Measurements from ENCODE around the gene DRD4.

DRD4 gene

DNA sequence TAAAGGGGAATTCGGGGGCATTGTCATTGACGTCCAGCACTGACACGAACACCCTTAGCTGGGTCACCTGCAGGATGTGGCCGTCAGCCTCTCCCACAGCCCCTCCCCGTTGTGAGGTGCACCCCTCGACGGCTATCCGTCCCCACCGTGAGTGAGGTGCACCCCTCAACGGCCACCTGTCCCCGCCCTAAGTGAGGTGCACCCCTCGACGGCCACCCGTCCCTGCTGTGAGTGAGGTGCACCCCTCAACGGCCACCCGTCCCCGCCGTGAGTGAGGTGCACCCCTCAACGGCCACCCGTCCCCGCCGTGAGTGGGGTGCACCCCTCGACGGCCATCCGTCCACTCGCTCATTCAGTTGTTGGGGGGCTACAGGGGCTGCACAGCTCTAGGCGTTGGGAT, 15.2 kb upstream of the DRD4 start:
- no peak for DNase-seq (ENCODE audit: low read depth)

DNA sequence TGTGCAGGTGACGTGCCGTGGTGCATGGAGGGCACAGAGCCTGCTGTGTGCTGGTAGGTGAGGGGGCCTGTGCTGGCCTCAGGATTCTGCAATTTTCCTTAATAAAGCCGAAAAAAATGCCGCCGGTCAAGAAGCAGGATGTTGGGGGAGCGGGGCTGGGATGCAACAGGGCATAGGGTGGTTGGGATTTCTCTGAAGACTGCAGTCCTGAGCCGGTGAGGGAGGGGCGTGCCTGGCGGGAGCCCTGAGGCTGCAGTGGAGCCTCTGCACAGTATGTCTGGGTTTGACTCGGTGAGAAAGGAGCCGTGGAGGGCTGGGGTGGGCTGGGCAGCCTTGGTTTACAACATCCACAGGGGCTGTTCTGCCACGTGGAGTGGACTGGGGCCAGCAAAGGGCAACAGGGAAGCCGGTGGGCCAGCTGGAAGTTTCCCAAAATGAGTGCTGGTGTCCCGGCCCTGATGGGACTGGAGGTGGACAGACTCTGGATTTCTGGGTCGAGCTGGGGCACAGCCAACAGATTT, 13.7 kb upstream of the DRD4 start:
- no peak for DNase-seq (ENCODE audit: low read depth)

DNA sequence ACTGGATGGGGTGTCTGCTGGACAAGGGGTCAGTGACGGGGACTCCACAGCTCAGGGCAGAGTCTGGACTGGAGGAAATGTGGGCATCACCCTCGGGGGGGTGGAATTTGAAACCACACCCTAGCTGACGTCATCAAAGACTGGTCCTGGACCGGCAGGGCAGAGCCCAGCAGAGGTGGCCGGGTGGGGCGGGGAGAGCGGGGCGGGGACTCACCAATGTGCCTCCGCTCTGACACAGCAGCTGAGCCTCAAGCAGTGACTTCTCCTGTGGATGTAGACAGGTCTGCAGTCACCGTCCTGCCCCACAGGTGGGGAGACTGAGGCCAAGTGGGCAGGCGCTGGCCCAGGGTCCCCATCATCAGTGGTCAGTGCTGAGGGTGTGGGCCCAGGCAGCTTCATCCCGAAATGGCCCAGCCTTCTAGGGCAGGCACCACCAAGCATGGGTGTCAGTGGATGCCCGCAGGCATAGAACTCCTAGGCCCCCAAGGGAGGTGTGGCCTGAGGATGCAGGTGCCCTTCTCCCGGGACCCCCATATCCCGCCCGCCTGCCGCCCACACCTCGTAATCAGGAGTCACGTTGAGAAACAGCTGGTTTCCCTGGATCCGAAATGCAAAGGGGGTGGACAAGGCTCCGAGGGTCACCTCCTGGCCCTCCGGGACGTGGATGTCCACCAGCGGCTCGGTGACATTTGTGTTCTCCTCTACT, 12.9 kb upstream of the DRD4 start:
- no peak for DNase-seq (ENCODE audit: low read depth)

DNA sequence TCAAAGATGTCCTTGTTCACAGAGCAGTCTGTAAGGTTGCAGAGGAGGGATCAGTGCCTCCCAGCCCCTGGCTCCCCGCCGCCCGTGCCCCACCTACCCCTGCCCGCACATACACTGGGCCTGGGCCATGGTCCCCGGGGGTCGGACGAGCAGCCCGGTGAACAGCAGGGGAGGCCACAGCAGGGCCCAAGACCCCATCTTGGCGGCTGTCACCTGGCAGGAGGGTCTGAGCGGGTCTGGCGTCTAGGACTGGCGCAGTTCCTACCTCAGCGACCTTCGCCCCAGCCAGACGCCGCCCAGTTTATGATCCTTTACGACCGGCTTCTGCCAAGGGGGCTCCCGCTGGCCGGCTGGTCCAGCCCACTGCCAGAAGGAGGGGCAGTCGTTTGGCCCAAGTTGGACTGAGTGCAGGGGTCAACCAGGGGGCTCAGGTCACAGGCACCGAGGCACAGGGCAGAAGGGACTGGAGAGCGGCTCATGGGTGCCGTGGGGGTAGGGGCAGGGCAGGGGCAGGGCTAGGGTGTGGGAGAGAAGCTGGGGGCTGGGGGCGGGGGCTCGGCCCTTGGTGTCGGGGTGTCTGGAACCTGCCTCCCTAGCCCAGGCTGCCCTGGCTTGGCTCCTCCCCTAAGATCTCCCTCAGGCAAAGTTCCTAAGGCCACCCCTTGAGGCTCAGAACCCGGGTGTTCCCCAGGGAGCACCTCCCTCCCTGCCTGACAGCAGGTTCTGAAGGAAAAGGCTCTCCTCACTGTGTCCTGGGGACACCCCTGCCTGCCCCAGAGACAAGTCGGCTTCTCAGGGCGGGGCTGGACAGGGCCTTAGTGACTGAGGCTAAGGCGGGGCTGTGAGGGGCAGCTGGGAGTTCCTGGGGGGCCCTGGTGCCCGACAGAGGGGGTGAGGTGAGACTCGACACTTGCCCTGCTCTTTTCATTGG, 12.1 kb upstream of the DRD4 start, which contains the start of gene CDHR5:
Gene CDHR5 (minus strand): TSS at position 251 of the 931 bp plus-strand sequence. CDS start 53 bp downstream, at position 198.
- no peak for DNase-seq (ENCODE audit: low read depth)

DNA sequence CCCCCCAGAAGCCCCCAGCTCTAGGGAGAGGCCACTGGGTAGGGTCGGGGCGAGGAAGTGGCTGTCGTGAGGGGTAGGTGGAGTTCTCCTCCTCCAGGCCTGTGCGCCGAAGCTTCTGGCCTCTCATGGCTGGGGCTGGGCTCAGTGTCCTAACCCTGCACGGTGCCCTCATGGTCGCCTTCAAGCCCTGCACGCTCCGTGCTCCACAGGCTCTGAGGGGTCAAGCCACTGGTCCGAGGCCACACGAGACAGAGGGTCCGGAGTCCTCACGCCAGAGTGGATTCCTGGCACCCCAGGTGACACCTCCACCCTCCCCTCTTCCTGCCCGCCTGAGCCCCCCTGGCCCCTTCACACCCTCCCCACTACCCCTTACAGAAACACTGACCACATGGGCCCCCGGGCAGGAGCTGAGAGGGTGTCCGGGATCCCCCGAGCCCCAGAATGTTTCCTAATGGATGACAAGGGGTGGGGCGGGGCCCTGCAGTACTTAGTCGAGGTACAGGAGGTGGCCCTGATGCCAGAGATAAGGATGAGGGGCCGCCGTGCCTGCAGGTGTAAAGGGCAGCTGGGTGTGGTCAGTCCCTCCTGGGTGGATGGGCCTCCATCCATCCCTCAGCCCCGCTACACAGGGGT, 11.3 kb upstream of the DRD4 start:
- DNase-seq (ENCODE audit: low read depth): no peak

DNA sequence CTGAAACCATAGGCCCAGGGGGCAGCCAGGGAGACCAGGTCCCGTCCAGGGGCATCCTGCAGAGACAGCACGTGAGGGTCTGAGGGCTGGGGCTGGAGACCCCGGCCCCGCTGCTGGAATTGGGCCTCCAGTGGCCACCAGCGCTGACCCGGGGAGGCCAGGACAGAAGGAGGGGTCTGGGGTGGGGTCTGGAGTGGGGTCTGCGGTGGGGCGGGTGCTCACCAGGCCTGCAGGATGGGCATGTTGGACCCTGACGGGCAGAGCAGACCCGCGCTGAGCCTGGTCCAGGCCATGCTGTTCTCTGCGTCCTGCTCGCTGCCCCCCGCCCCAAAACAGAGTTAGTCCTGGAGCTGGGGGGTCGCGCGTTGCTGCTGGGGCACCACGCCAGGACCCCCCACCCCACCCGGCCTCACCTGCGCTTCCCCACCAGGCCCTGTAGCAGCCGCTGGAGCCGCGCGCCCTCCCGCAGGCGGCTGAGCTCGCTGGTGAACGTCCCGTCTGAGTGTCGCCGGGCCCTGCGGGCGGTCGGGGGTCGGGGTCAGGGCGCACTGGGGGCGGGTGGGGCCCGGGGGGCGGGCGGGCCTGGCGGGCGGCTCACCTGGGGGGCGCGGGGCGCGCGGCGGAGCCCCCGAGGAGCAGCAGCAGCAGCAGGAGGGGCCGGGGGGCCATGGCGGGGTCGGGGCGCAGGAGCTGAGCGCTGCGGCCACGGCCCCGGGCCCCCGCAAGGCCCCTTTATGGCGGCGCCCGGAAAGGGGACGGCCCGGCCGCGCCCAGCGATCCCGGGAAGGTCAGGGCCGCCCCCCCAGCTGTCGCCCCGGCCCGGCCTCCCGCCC, 10.4 kb upstream of the DRD4 start, which contains the start of gene SCT:
Gene SCT (minus strand): TSS at position 707 of the 833 bp plus-strand sequence. CDS start 38 bp downstream, at position 669.
- DNase-seq (ENCODE audit: low read depth): no peak

DNA sequence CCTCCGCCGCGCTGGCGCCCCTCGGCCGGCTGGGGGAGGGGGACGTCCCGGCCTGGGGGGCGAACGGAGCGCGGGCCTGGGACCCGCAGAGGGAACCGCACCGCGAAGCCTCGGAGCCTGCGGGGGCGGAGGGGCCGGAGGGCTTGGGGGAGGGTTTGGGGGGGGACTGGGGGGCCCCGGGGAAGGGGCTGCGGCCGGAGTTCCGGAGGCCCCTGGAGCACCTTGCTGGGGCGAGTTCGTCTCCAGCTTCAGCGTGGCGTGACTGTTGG, 9.8 kb upstream of the DRD4 start:
- no peak for DNase-seq (ENCODE audit: low read depth)

DNA sequence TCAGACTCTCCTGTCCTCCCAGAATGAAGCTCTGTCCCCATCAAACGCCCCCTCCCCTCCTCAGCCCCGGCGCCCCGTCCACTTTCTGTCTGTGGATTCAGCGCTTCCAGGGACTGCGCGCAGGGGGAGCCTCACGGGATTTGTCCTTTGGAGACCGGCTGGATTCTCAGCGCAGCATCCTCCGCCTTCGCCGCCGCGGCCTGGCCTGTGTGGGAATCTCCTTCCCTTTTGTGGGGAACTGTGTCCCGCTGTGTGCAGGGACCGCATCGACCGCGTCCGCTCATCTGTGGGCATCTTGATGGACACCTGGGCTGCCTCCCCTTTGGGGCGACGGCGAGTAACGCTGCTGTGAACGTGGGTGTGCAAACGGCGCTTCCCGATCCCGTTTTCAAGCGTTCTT, 9.0 kb upstream of the DRD4 start:
- DNase-seq (ENCODE audit: low read depth): no peak

DNA sequence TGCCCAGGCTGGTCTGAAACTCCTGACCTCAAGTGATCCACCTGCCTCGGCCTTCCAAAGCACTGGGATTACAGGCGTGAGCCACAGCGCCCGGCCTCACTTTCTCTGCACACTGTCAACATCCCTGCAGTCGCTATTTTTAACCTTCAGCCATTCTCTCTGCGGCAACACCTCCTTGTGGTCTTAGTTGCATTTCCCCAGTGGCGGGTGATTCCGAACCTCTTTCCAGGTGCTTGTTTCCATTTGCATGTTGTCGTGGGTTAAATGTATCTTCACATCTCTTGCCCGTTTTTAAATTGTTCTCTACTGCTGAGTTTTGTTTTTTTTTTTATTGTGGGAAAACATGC, 7.9 kb upstream of the DRD4 start:
- no peak for DNase-seq (ENCODE audit: low read depth)

DNA sequence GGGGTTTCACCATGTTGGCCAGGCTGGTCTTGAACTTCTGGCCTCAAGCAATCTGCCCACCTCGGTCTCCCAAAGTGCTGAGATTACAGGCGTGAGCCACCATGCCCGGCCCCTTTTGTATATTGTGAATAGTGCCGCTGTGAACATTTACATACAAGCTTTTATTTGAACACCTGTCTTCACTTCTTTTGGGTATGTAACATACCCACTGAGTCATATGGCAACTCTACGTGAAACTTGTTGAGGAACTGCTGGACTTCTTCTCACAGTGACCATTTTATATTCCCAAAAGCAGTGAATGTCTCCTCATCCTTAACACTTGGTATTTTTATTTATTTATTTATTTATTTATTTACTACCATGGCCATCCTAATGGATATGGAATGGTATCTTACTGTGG, 6.2 kb upstream of the DRD4 start:
- no peak for DNase-seq (ENCODE audit: low read depth)

DNA sequence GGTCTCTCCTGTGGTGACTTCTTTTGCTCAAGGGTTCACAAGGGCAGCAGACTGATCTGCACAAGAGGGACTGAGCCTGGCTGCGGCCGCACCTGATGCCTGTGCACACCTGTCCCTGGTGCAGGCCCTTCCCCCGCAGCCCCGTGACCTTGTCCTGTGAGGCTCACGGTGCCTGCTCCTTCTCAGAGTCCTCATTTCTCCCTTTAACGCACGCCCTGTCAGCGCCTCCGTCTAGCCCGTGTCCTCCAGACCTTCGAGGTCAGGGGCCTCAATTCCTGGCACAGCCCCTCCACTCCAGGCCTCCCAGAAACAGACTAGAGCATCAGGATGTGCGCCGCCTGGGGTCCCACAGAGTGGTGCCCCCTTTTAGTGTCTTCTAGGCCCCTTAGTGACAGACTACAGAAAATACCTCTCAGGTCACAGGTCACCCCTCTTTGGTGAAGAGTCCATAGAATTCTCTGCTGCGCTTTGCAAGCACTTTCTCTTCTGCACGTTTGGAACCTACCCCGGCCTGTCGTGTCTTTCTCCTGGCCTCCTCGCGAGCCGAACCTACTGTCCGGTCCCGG, 1.0 kb upstream of the DRD4 start:
- no peak for DNase-seq (ENCODE audit: low read depth)

DNA sequence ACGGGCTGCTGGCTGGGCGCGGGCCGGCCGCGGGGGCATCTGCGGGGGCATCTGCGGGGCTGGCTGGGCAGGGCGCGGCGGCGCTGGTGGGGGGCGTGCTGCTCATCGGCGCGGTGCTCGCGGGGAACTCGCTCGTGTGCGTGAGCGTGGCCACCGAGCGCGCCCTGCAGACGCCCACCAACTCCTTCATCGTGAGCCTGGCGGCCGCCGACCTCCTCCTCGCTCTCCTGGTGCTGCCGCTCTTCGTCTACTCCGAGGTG, 194 bp downstream of the DRD4 start:
- DNase-seq (ENCODE audit: low read depth): no peak

DNA sequence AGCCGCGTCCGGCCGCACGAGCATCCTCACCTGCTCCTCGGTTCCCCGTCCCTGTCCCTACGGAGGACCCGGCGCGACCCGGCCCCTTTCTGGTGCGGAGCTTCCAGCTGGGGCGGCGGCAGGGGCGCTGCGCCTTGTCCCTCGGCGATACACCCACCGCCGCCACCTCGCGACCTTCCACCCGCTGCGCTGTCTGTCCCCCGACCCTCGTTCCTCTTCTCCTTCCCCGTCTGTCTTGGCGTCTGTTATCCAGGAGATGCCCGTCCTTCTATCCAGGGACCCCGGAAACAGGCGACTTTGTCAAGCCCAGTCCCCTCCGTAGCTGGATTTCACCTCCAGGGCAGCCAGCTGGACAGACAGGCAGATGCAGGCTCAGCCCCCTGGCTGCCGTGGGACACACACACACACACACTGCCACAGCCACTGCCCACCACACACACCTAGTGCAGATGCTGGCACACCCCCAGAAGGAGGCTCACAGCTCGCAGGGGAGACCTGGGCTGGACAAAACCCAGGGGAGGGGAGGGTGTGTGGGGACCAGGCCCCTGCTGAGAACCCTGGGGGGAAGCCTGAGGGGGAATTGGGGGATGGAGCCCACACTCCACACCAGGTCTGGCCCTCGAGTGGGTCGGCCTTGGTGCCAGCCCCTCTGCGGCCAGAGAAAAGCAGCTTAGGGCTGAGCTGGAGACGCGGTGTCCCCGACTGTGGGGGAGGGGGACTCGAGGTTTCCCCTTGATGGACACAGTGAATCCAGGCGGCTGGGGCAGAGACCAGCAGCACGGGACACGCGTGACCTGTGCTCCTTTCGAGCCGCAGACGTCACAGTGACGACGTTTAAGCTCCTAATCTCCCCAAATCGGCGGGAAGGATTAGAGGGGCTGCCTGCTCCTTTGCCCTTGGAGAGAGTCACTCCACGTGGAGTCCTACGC, 788 bp downstream of the DRD4 start:
- DNase-seq (ENCODE audit: low read depth): no peak

DNA sequence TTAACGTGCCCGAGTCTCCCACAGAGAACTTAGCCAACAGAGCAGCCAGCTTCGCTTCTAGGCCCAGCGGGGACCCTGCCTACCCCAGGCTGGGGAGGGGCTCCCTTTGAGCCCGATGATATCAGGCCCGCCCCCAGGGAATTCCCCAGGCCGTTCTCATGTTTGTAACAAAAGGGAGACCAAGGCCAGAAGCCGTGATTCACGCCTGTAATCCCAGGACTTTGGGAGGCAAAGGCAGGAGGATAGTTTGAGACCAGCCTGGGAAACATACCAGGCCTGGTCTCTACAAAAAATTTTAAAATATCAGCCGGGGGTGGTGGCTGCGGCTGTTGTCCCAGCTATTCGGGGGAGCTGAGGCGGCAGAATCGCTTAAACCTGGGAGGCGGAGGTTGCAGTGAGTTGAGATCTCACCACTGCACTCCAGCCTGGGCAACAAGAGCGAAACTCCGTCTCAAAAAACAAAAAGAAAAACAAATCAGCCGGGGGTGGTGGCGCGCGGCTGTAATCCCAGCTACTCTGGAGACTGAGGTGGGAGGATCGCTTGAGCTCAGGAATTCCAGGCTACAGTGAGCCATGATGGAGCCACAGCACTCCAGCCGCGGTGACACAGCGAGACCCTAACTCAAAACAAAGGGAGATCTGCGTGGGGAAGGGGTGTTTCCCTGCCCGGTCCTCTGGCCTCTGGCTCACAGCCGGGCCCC, 1.7 kb downstream of the DRD4 start:
- no peak for DNase-seq (ENCODE audit: low read depth)

DNA sequence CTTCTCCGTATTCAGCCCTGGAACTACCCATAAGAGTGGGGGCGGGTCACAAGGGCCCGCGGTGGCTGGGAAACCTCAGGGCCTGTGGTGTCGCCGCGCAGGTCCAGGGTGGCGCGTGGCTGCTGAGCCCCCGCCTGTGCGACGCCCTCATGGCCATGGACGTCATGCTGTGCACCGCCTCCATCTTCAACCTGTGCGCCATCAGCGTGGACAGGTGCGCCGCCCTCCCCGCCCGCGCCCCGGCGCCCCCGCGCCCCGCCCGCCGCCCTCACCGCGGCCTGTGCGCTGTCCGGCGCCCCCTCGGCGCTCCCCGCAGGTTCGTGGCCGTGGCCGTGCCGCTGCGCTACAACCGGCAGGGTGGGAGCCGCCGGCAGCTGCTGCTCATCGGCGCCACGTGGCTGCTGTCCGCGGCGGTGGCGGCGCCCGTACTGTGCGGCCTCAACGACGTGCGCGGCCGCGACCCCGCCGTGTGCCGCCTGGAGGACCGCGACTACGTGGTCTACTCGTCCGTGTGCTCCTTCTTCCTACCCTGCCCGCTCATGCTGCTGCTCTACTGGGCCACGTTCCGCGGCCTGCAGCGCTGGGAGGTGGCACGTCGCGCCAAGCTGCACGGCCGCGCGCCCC, 2.4 kb downstream of the DRD4 start:
- DNase-seq (ENCODE audit: low read depth): no peak

DNA sequence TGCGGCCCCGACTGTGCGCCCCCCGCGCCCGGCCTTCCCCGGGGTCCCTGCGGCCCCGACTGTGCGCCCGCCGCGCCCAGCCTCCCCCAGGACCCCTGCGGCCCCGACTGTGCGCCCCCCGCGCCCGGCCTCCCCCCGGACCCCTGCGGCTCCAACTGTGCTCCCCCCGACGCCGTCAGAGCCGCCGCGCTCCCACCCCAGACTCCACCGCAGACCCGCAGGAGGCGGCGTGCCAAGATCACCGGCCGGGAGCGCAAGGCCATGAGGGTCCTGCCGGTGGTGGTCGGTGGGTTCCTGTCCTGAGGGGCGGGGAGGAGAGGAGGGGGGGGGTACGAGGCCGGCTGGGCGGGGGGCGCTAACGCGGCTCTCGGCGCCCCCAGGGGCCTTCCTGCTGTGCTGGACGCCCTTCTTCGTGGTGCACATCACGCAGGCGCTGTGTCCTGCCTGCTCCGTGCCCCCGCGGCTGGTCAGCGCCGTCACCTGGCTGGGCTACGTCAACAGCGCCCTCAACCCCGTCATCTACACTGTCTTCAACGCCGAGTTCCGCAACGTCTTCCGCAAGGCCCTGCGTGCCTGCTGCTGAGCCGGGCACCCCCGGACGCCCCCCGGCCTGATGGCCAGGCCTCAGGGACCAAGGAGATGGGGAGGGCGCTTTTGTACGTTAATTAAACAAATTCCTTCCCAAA, 3.1 kb downstream of the DRD4 start:
- no peak for DNase-seq (ENCODE audit: low read depth)

DNA sequence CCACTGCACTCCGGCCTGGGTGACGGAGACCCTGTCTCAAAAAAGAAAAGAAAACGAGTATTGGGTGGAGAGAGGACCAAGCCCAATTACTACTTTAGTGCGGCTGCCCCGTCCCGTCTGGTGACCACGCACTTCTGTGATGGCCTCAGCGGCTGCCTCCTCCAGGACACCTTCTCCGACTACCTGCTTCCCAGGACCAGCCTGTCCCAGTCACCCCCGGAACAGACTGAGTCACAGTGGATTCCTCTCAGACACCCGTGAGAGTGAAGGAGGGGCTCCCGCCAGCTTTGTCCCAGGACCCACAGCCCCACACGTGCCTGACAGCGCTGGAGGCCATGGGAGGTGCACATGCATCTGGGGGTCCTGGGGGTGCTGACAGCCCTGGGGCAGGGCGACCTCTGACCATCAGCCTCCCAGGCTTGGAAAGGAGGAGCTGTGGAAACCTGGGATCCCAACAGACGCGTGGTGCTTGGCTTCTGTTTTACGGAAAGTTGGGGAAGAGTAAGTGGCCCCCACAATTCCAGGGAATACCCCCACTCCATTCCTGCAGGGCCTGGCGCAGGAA, 4.8 kb downstream of the DRD4 start:
- DNase-seq (ENCODE audit: low read depth): no peak

DNA sequence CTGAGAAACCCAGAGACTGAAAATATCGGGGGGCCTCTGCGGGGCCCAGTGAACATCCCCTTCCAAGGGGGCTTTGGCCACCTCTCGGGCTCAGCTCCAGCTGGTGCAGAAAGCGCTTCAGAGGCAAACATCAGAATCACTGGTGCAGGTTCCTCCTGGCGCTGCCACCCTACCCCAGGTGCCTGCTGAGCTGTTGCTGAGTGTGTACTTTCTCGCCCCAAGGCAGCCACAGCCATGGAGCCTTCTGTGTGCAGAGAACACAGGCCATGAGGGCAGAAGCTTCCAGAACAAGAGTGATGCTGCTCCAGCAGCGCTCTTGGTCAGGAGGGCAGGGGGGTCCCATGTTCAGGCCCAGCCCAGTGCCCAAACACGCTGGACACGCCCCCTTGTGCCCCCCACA, 6.3 kb downstream of the DRD4 start:
- DNase-seq (ENCODE audit: low read depth): no peak
